Endothelial cell of umbilical vein (primary cell): Measurements from ENCODE around the gene TMEM38A. TPM values are rescaled to one million over a fixed set of nuclear protein-coding genes. Genes with fewer than 3 reads are reported as not detected.

Experiments used
- BruUV-seq: library from RNA; stranded (reverse); fragments of 400-500 nt; replicated peaks from 2 replicates; lab custom pipeline; 2021; lab: Mats Ljungman, UMichigan
- CTCF ChIA-PET: fragments of 300-600, 350-600 bp; sonication (Branson Sonifier 250); formaldehyde crosslinking; loops from one replicate; lab custom pipeline; 2021; ENCODE audit warnings: antibody characterized with exemption, inconsistent platforms; lab: Charles Lee
- POLR2A ChIA-PET: fragments of 300-600, 350-600 bp; sonication (Branson Sonifier 250); formaldehyde crosslinking; loops from one replicate; lab custom pipeline; 2021; ENCODE audit warnings: antibody characterized with exemption, inconsistent platforms; lab: Charles Lee
- DNase-seq: peaks from one replicate; pipeline ENCODE4 v3.0.0-alpha.2; 2011; ENCODE audit warnings: low read depth, low spot score
- FAIRE-seq: peaks from 2 replicates; lab custom pipeline; 2011; peaks lifted over from hg19 to GRCh38; lab: Jason Lieb, UNC
- H2AFZ ChIP-seq: 2 replicates; pipeline ENCODE4 v1.6.0; 2012; ENCODE audit warnings: low read depth, low read length, control low read depth, inconsistent platforms
- H3K27ac ChIP-seq: 2 replicates; pipeline ENCODE4 v1.5.1; 2011; ENCODE audit warnings: low read depth, mild to moderate bottlenecking, control low read depth, low read length, moderate library complexity; ENCODE audit not compliant: insufficient read depth
- H3K27me3 ChIP-seq, 2 experiments: 2 replicates each; pipeline versions ENCODE4 v1.6.0 to v1.6.1; 2011; ENCODE audit warnings: low read length in 2 of 2, mixed read lengths in 1 of 2; ENCODE audit not compliant: control insufficient read depth in 2 of 2, insufficient read depth in 2 of 2
- H3K36me3 ChIP-seq, 2 experiments: 2 replicates in 1 of 2; 3 replicates in 1 of 2; pipeline ENCODE4 v1.5.1; 2011; ENCODE audit warnings: low read length in 2 of 2, mild to moderate bottlenecking in 1 of 2, moderate library complexity in 1 of 2; ENCODE audit not compliant: control insufficient read depth in 2 of 2, insufficient read depth in 2 of 2; ENCODE audit errors: extremely low read depth in 1 of 2
- H3K4me1 ChIP-seq: 3 replicates; pipeline ENCODE4 v1.5.1; 2011; ENCODE audit warnings: mild to moderate bottlenecking, low read length; ENCODE audit not compliant: control insufficient read depth, insufficient read depth; ENCODE audit errors: extremely low read depth
- H3K4me2 ChIP-seq: 2 replicates; pipeline ENCODE4 v1.6.1; 2011; ENCODE audit warnings: low read length, control low read depth, mixed read lengths; ENCODE audit not compliant: insufficient read depth
- H3K4me3 ChIP-seq, 3 experiments: fragments of 200-600 bp in 1 of 3; sonication (generic), shearing (Covaris generic) in 1 of 3; replicated peaks in 1 of 3; 2 replicates each; pipeline ENCODE4 v1.5.1; 2011 to 2016; ENCODE audit warnings: control low read depth in 3 of 3, low read length in 3 of 3, mild to moderate bottlenecking in 2 of 3, inconsistent platforms in 1 of 3, low read depth in 1 of 3, moderate library complexity in 1 of 3; ENCODE audit not compliant: insufficient read depth in 1 of 3
- H3K79me2 ChIP-seq: 2 replicates; pipeline ENCODE4 v1.6.0; 2012; ENCODE audit warnings: low read length, inconsistent platforms; ENCODE audit not compliant: control insufficient read depth, insufficient read depth
- H3K9ac ChIP-seq: replicated peaks from 2 replicates; pipeline ENCODE3; 2011; ENCODE audit warnings: low read length, control low read depth; ENCODE audit not compliant: insufficient read depth; ENCODE audit errors: extremely low read depth
- H3K9me1 ChIP-seq: replicated peaks from 3 replicates; pipeline ENCODE4 v1.6.0; 2011; ENCODE audit warnings: mild to moderate bottlenecking, low read length; ENCODE audit not compliant: control insufficient read depth, insufficient read depth; ENCODE audit errors: extremely low read depth
- H3K9me3 ChIP-seq: replicated peaks from 2 replicates; pipeline ENCODE4 v1.5.1; 2012; ENCODE audit warnings: low read length, inconsistent platforms; ENCODE audit not compliant: control insufficient read depth, insufficient read depth
- H4K20me1 ChIP-seq: replicated peaks from 2 replicates; pipeline ENCODE3; 2011; ENCODE audit warnings: mild to moderate bottlenecking, low read length; ENCODE audit not compliant: control insufficient read depth, insufficient read depth; ENCODE audit errors: extremely low read depth
- EZH2 ChIP-seq: IDR thresholded peaks from 2 replicates; pipeline ENCODE4 v1.6.1; 2012; ENCODE audit warnings: borderline replicate concordance, low read depth, mild to moderate bottlenecking, moderate library complexity, low read length, inconsistent platforms; ENCODE audit not compliant: severe bottlenecking
- FOS ChIP-seq: IDR thresholded peaks from 2 replicates; pipeline ENCODE4 v1.6.1; 2011; ENCODE audit warnings: mild to moderate bottlenecking, low read length, moderate library complexity, borderline replicate concordance; ENCODE audit not compliant: insufficient read depth
- GATA2 ChIP-seq: IDR thresholded peaks from 2 replicates; pipeline ENCODE4 v1.7.0; 2011; ENCODE audit warnings: low read depth, mild to moderate bottlenecking, moderate library complexity, mixed read lengths, low read length; ENCODE audit not compliant: insufficient read length, insufficient read depth
- JUN ChIP-seq: IDR thresholded peaks from 2 replicates; pipeline ENCODE4 v1.6.1; 2011; ENCODE audit warnings: borderline replicate concordance, low read depth; ENCODE audit not compliant: insufficient read length, insufficient read depth
- MYC ChIP-seq: IDR thresholded peaks from one replicate; pipeline ENCODE4 v1.6.1; 2011; ENCODE audit warnings: mild to moderate bottlenecking, low read depth, low read length
- POLR2A ChIP-seq: IDR thresholded peaks from 2 replicates; pipeline ENCODE4 v1.6.1; 2012; ENCODE audit warnings: low read depth, mild to moderate bottlenecking, control low read depth, low read length
- POLR2AphosphoS5 ChIP-seq: IDR thresholded peaks from 2 replicates; pipeline ENCODE4 v1.6.1; 2012; ENCODE audit warnings: low read depth, mild to moderate bottlenecking, control low read depth, low read length, moderate library complexity; ENCODE audit not compliant: insufficient read depth
- dilution Hi-C: fragments of 300-500 bp; cut with MboI; formaldehyde crosslinking; loops from one replicate; pipeline ENCODE4 v1.15.0; 2019; ENCODE audit warnings: low sequenced_read_pairs; ENCODE audit not compliant: extremely low pct_ligation_motif_present
- intact Hi-C: fragments of 100-400 bp; cut with micrococcal nuclease; formaldehyde crosslinking; loops from one replicate; pipeline ENCODE4 v1.10.0; 2022
- polyA plus RNA-seq, 4 experiments: library from polyadenylated mRNA; depleted of rRNA in 3 of 4; stranded (reverse) in 3 of 4; unstranded in 1 of 4; fragments of >200 nt; gene quantifications; 2 replicates each; pipeline versions ENCODE4 v1.2.1 to v1.2.3, GENCODE V29; 2011 to 2012; ENCODE audit warnings: missing spikeins in 1 of 4
- total RNA-seq: library from RNA; stranded (reverse); gene quantifications from 2 replicates; pipeline ENCODE4 v1.2.3, GENCODE V29; 2021
- TF ChIP-seq, protein P1 (sequence below): IDR thresholded peaks from 2 replicates; pipeline ENCODE4 v1.6.1; 2011; ENCODE audit not compliant: insufficient read depth, insufficient read length
- TF ChIP-seq, protein P2 (sequence below), 2 donors: IDR thresholded peaks; 1 replicate in 1 of 2; 2 replicates in 1 of 2; pipeline ENCODE4 v1.5.1; 2011; ENCODE audit warnings: low read length in 2 of 2, mild to moderate bottlenecking in 2 of 2, moderate library complexity in 2 of 2, control low read depth in 1 of 2, inconsistent platforms in 1 of 2, low read depth in 1 of 2; ENCODE audit not compliant: insufficient read depth in 1 of 2; ENCODE audit errors: extremely low read depth in 1 of 2

Gene TMEM38A
- total and polyA plus RNA-seq, 2 donors (not counting 3 experiments of a cell fraction or from before 2014, with no cell fraction given) = 1.6 TPM

DNA sequence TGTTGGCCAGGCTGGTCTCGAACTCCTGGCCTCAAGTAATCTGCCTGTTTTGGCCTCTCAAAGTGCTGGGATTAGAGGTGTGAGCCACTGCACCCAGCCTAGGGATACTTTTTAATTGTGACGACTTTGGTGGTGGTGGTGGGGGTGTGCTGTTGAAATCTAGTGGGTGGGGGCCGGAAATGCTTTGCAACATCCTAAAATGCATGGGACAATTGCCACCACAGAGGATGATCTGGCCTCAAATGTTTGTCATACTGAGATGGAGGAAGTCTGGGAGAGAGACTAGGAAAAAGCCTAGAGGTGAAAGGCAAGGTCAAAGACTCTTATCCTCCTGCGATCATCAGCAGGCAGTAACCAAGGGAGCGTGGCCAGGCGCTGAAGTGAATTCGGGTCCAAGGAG is 60.1 kb downstream of the TMEM38A start:
- intact Hi-C loops = no loop called here
- DNase-seq (no peak), FAIRE-seq (no peak)
- H3K27me3 ChIP-seq = no peaks in the 10 kb centered on the region
- H3K9me3 ChIP-seq = no peaks in the 10 kb centered on the region
- ChIA-PET POLR2A (no interaction called here), CTCF (no interaction called here)
- no peak overlapping the region for H3K9ac ChIP-seq
- dilution Hi-C loops = no loop called here
- no peaks in the 10 kb centered on the region for H4K20me1 ChIP-seq
- H2AFZ ChIP-seq = no peak overlapping the region
- H3K4me1 ChIP-seq = no peaks in the 10 kb centered on the region
- H3K9me1 ChIP-seq = no peaks in the 10 kb centered on the region
- TF ChIP-seq JUN (no peak), POLR2A (no peak), MYC (no peak), EZH2 (no peak), GATA2 (no peak), FOS (no peak), POLR2AphosphoS5 (no peak)
- TF ChIP-seq, protein P1, sequence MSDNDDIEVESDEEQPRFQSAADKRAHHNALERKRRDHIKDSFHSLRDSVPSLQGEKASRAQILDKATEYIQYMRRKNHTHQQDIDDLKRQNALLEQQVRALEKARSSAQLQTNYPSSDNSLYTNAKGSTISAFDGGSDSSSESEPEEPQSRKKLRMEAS = no peak
- H3K27ac ChIP-seq = no peak overlapping the region
- H3K4me2 ChIP-seq = no peak overlapping the region
- no peaks in the 10 kb centered on the region for H3K79me2 ChIP-seq
- no peaks in the 10 kb centered on the region for H3K36me3 ChIP-seq
- H3K4me3 ChIP-seq = no peak overlapping the region
- no TSS peak for BruUV-seq

DNA sequence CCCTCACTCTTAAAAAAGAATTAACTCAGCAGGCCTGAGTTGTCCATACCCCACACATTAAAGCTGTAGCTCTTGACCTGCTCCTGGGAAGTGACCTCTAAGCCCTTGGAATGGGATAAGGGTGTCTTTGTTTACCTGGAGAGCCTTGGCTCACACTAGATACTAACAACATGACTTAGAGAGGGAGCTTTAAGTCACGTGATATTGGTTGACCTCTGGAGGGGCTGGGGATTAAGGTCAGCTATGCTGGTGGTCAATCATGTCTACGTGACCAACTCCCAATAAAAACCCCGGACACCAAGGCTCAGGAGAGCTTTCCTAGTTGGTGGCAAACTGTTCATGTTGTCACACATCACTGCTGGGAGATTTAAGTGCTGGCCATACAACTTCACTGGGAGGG is 61.7 kb downstream of the TMEM38A start:
- no TSS peak for BruUV-seq
- H3K27me3 ChIP-seq = no peaks in the 10 kb centered on the region
- intact Hi-C loops (no loop called here), dilution Hi-C loops (no loop called here)
- H2AFZ ChIP-seq = no peak overlapping the region
- no peak overlapping the region for H3K4me2 ChIP-seq
- no peak overlapping the region for H3K9ac ChIP-seq
- H3K79me2 ChIP-seq = no peaks in the 10 kb centered on the region
- FAIRE-seq = no peak
- no peak overlapping the region for H3K4me3 ChIP-seq
- no peak overlapping the region for H3K27ac ChIP-seq
- ChIA-PET POLR2A (no interaction called here), CTCF (interaction anchor here (1.6 to 2.1 kb wide), 2 partner anchors 8 to 330 kb away, joined by 5 to 7 read pairs; no protein-coding TSS in a partner anchor)
- H3K9me3 ChIP-seq = no peaks in the 10 kb centered on the region
- no peaks in the 10 kb centered on the region for H3K4me1 ChIP-seq
- TF ChIP-seq, protein P1 = no peak
- TF ChIP-seq POLR2A = no peak
- TF ChIP-seq MYC = no peak
- no peak for TF ChIP-seq GATA2
- no peak for TF ChIP-seq FOS
- TF ChIP-seq, protein P2, sequence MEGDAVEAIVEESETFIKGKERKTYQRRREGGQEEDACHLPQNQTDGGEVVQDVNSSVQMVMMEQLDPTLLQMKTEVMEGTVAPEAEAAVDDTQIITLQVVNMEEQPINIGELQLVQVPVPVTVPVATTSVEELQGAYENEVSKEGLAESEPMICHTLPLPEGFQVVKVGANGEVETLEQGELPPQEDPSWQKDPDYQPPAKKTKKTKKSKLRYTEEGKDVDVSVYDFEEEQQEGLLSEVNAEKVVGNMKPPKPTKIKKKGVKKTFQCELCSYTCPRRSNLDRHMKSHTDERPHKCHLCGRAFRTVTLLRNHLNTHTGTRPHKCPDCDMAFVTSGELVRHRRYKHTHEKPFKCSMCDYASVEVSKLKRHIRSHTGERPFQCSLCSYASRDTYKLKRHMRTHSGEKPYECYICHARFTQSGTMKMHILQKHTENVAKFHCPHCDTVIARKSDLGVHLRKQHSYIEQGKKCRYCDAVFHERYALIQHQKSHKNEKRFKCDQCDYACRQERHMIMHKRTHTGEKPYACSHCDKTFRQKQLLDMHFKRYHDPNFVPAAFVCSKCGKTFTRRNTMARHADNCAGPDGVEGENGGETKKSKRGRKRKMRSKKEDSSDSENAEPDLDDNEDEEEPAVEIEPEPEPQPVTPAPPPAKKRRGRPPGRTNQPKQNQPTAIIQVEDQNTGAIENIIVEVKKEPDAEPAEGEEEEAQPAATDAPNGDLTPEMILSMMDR (IDR thresholded peaks at IDR 0.05; ENCODE audit: extremely low read depth in 1 of 2, insufficient read depth in 1 of 2, low read depth in 1 of 2, low read length in 2 of 2) = no peak
- no peak for TF ChIP-seq POLR2AphosphoS5
- TF ChIP-seq JUN = no peak
- TF ChIP-seq EZH2 = no peak
- H4K20me1 ChIP-seq = no peaks in the 10 kb centered on the region
- no peak for DNase-seq
- H3K36me3 ChIP-seq = no peaks in the 10 kb centered on the region
- no peaks in the 10 kb centered on the region for H3K9me1 ChIP-seq
